T-cell (primary cell): ENCODE measurements around the gene SLC35A3. TPM values are rescaled to one million over a fixed set of nuclear protein-coding genes. Genes with fewer than 3 reads are reported as not detected.
A peak's percentile ranks its signal among the peaks of the same experiment; 100 is the strongest.
"Not testable (repeated sequence)": the region's sequence is repeated elsewhere in the genome, so short reads cannot be mapped to it uniquely, and the experiment has no call there.

Experiments used
- ATAC-seq, 4 experiments: fragments of 200-7000 bp in 3 of 4; fragments of 150-1000 bp in 1 of 4; cut with Tn5 transposase; replicated peaks in 1 of 4; 1 replicate in 3 of 4; 2 replicates in 1 of 4; pipeline ENCODE4 v1.10.0; 2021; ENCODE audit warnings: moderate library complexity in 3 of 4, mild to moderate bottlenecking in 2 of 4, moderate number of reproducible peaks in 1 of 4
- CTCF ChIA-PET, 2 donors: fragments of 300-600 bp; sonication (Branson Sonifier 250); formaldehyde crosslinking; loops; one replicate each; lab custom pipeline; 2022; ENCODE audit warnings: antibody characterized with exemption in 2 of 2; lab: Charles Lee
- POLR2A ChIA-PET, 2 donors: fragments of 300-600 bp; sonication (Branson Sonifier 250); formaldehyde crosslinking; loops; one replicate each; lab custom pipeline; 2022; ENCODE audit warnings: antibody characterized with exemption in 2 of 2; lab: Charles Lee
- DNase-seq, 35 experiments: peaks; one replicate each; pipeline versions ENCODE4 v3.0.0 to v3.0.0-alpha.2; 2013 to 2023
- H3K27ac ChIP-seq: one replicate; pipeline ENCODE4 v1.5.1; 2013; ENCODE audit warnings: low read length
- H3K27me3 ChIP-seq, 2 experiments: replicated peaks in 1 of 2; 1 replicate in 1 of 2; 2 replicates in 1 of 2; pipeline versions ENCODE4 v1.6.1 to v1.7.0; 2013; ENCODE audit warnings: low read length in 1 of 2, mixed read lengths in 1 of 2; ENCODE audit not compliant: control insufficient read depth in 2 of 2, insufficient read depth in 2 of 2; ENCODE audit errors: extremely low read depth in 1 of 2
- H3K36me3 ChIP-seq, 2 donors: 1 replicate in 1 of 2; 2 replicates in 1 of 2; pipeline versions ENCODE4 v1.6.1 to v1.7.0; 2013; ENCODE audit warnings: low read length in 1 of 2; ENCODE audit not compliant: control insufficient read depth in 2 of 2, insufficient read depth in 1 of 2; ENCODE audit errors: extremely low read depth in 1 of 2
- H3K4me1 ChIP-seq, 2 experiments: 1 replicate in 1 of 2; 2 replicates in 1 of 2; pipeline versions ENCODE4 v1.6.1 to v1.7.0; 2013; ENCODE audit warnings: low read length in 2 of 2, mixed read lengths in 1 of 2; ENCODE audit not compliant: insufficient read depth in 2 of 2, control insufficient read depth in 1 of 2; ENCODE audit errors: extremely low read depth in 1 of 2
- H3K4me3 ChIP-seq, 2 donors: 1 replicate in 1 of 2; 2 replicates in 1 of 2; pipeline versions ENCODE4 v1.5.1 to v1.7.0; 2013; ENCODE audit warnings: mild to moderate bottlenecking in 2 of 2, low read length in 1 of 2, moderate library complexity in 1 of 2; ENCODE audit not compliant: control insufficient read depth in 1 of 2; ENCODE audit errors: extremely low read depth in 1 of 2
- H3K9me3 ChIP-seq: 2 replicates; pipeline ENCODE4 v1.7.0; 2013
- H3K27ac Mint-ChIP-seq, 2 donors: one replicate each; pipeline ENCODE4 v1.8.0; 2020 to 2021; ENCODE audit warnings: mild to moderate bottlenecking in 2 of 2, mixed read lengths in 2 of 2
- H3K27me3 Mint-ChIP-seq, 2 donors: one replicate each; pipeline ENCODE4 v1.8.0; 2021 to 2022; ENCODE audit warnings: mixed read lengths in 2 of 2
- H3K36me3 Mint-ChIP-seq: one replicate; pipeline ENCODE4 v1.8.0; 2021; ENCODE audit warnings: mixed read lengths
- H3K4me1 Mint-ChIP-seq, 3 donors: one replicate each; pipeline ENCODE4 v1.8.0; 2020 to 2022; ENCODE audit warnings: mixed read lengths in 3 of 3, mild to moderate bottlenecking in 1 of 3
- H3K4me3 Mint-ChIP-seq, 3 donors: one replicate each; pipeline ENCODE4 v1.8.0; 2020 to 2022; ENCODE audit warnings: mild to moderate bottlenecking in 3 of 3, mixed read lengths in 3 of 3, moderate library complexity in 3 of 3
- H3K9me3 Mint-ChIP-seq, 3 donors: one replicate each; pipeline ENCODE4 v1.8.0; 2020 to 2022; ENCODE audit warnings: mixed read lengths in 3 of 3
- WGBS: methylation state at CpG from one replicate; pipeline ENCODE4 v1.1.5; 2013; ENCODE audit warnings: missing lambda C conversion rate; ENCODE audit not compliant: insufficient coverage; 5-methylcytosine and 5-hydroxymethylcytosine counted together
- total RNA-seq, 35 experiments: library from RNA in 6 of 35; stranded (reverse) in 6 of 35; fragments of 120-200 nt in 1 of 35; gene quantifications; one replicate each; pipeline versions ENCODE4 v1.2.1 to v1.2.4 and lab custom pipeline; 2013 to 2026

The SLC35A3 gene
- total RNA-seq, 5 donors from 2014 or later (not counting 1 experiment from before 2014, with no cell fraction given), result 21.5 to 31.8 (median 24.5) TPM

- Mint-ChIP-seq H3K4me1 (peaks cover 63 to 72% (median 64%) of the 10 kb centered on the region in 3 donors), H3K9me3 (no peaks in the 10 kb centered on the region), H3K27ac (peak overlapping the region; percentile 97 to 98), H3K36me3 (peaks cover 3% of the 10 kb centered on the region), H3K4me3 (peak overlapping the region; percentile 93 to 99 (median 95)), H3K27me3 (no peaks in the 10 kb centered on the region)
- H3K36me3 ChIP-seq, result peaks cover 0 to 3% of the 10 kb centered on the region in 2 donors
- H3K4me3 ChIP-seq, result peak overlapping the region; percentile 81 to 91
- H3K27me3 ChIP-seq, result no peaks in the 10 kb centered on the region
- H3K27ac ChIP-seq, result peak overlapping the region; percentile 96
- DNase-seq (peak; percentile 30 to 90 (median 80)), ATAC-seq (peak; percentile 52 to 71 (median 56))
- WGBS, result under 1% methylated on average over 31 of the region's 37 CpGs
- CTCF ChIA-PET, result interaction anchor here in 1 of 2 donors (0.7 to 0.9 kb wide), 2 partner anchors 37 to 417 kb away, joined by 3 read pairs; no protein-coding TSS in a partner anchor
- POLR2A ChIA-PET, result interaction anchor here (0.5 to 2.7 kb wide), 7 partner anchors 10 to 842 kb away, joined by 3 to 8 read pairs (median 4); partner anchors contain the start of gene SLC35A3 (in 2 of the 2)
- peaks cover 23 to 24% of the 10 kb centered on the region in 2 experiments for H3K4me1 ChIP-seq
- H3K9me3 ChIP-seq, result no peaks in the 10 kb centered on the region
Observed at GRCh38 chr1:100038660-100039287, 69.0 kb downstream of the SLC35A3 start.

DNA sequence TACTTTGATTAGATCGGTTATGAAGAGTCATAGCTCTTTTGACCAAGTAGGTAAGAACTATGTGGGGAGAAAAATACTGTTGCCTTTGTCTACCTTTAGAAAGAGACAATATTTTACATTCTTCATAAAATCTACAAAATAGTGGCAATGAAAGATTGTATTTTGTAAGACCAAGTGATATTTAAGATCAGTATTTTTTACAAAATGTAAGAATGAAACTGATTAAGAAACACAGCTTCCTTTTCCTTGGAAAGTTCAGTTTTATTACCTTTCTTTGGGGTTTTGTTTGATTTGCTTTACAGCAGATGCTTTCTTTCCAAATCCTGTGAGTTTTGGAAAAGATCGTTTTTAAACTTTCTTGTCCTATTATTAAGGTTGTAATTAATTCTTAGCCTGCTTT, 69.8 kb downstream of the SLC35A3 start:
- POLR2A ChIA-PET, result interaction anchor here (0.6 to 2.7 kb wide), 6 partner anchors 9 to 842 kb away, joined by 3 to 8 read pairs (median 4); partner anchors contain the start of gene SLC35A3 (in 1 of the 2)
- Histone ChIP-seq H3K4me1 (peaks cover 23 to 26% of the 10 kb centered on the region in 2 experiments), H3K27ac (peak overlapping the region; percentile 96), H3K27me3 (no peaks in the 10 kb centered on the region), H3K4me3 (peak overlapping the region; percentile 5 to 81), H3K9me3 (no peaks in the 10 kb centered on the region), H3K36me3 (peaks cover 0 to 4% of the 10 kb centered on the region in 2 donors)
- CTCF ChIA-PET, result interaction anchor here in 1 of 2 donors (0.6 to 0.9 kb wide), 3 partner anchors 32 to 416 kb away, joined by 3 to 4 read pairs (median 3); no protein-coding TSS in a partner anchor
- Mint-ChIP-seq H3K4me1 (peaks cover 70 to 80% (median 72%) of the 10 kb centered on the region in 3 donors), H3K36me3 (peaks cover 9% of the 10 kb centered on the region), H3K27me3 (no peaks in the 10 kb centered on the region), H3K4me3 (peak overlapping the region; percentile 93 to 99 (median 95)), H3K27ac (peak overlapping the region; percentile 97 to 98), H3K9me3 (no peaks in the 10 kb centered on the region)
- no CpG with 5 or more reads among the region's 2 CpGs for WGBS
- no peak for DNase-seq
- ATAC-seq, result no peak

DNA sequence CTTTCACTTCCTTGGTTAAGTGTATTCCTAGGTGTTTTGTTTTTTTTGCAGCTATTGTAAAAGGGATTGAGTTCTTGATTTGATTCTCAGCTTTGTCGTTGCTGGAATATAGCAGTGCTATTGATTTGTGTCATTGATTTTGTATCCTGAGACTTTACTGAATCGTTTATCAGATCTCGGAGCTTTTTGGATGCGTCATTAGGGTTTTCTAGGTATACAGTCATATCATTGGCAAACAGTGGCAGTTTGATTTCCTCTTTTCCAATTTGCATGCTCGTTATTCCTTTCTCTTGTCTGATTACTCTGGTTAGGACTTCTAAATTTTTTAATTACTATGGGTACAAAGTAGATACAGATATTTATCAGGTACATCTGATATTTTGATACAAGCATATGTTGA, 75.4 kb downstream of the SLC35A3 start:
- Histone ChIP-seq H3K4me1 (peaks cover 11 to 42% of the 10 kb centered on the region in 2 experiments), H3K4me3 (no peak overlapping the region), H3K27ac (no peak overlapping the region), H3K9me3 (no peaks in the 10 kb centered on the region), H3K27me3 (no peaks in the 10 kb centered on the region), H3K36me3 (peaks cover 0 to 10% of the 10 kb centered on the region in 2 donors)
- H3K4me3 Mint-ChIP-seq, result peak overlapping the region in 1 of 3 donors; percentile 2
- peaks cover 88 to 92% (median 90%) of the 10 kb centered on the region in 3 donors for H3K4me1 Mint-ChIP-seq
- peak overlapping the region in 1 of 2 donors; percentile 29 for H3K27ac Mint-ChIP-seq
- ChIA-PET POLR2A (no interaction called here), CTCF (no interaction called here)
- H3K36me3 Mint-ChIP-seq, result peaks cover 17% of the 10 kb centered on the region
- no peaks in the 10 kb centered on the region for H3K9me3 Mint-ChIP-seq
- WGBS, result 92% methylated on average over 1 of the region's 5 CpGs
- no peaks in the 10 kb centered on the region for H3K27me3 Mint-ChIP-seq
- DNase-seq, result no peak
- ATAC-seq, result no peak

DNA sequence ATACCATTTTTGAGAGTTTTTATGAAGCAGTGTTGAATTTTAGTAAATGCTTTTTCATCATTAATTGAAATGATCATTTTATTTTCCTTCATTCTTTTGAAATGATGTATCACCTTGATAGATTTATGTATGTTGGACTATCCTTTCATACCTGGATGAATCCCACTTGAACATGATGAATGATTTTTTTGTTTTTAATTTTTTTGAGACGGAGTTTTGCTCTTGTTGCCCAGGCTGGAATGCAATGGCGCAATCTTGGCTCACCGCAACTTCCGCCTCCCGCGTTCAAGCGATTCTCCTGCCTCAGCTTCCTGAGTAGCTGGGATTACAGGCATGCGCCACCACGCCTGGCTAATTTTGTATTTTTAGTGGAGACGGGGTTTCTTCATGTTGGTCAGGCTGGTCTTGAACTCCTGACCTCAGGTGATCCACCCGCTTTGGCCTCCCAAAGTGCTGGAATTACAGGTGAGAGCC, 77.5 kb downstream of the SLC35A3 start:
- not testable (repeated sequence) for H3K9me3 ChIP-seq, H3K27me3 Mint-ChIP-seq, H3K9me3 Mint-ChIP-seq, H3K27me3 ChIP-seq, H3K4me3 ChIP-seq, ATAC-seq, DNase-seq
- H3K4me1 ChIP-seq, result peaks cover 8 to 32% of the 10 kb centered on the region in 2 experiments
- Mint-ChIP-seq H3K4me3 (peak overlapping the region; percentile 33 to 65 (median 57)), H3K36me3 (peaks cover 27% of the 10 kb centered on the region), H3K27ac (peak overlapping the region; percentile 82 to 86), H3K4me1 (peaks cover 77 to 82% (median 79%) of the 10 kb centered on the region in 3 donors)
- no CpG with 5 or more reads among the region's 11 CpGs for WGBS
- CTCF ChIA-PET, result interaction anchor here (0.6 to 0.7 kb wide), 4 partner anchors 13 to 409 kb away, joined by 3 to 4 read pairs (median 3); no protein-coding TSS in a partner anchor
- peak overlapping the region; percentile 57 for H3K27ac ChIP-seq
- POLR2A ChIA-PET, result interaction anchor here in 1 of 2 donors (0.5 kb wide), 1 partner anchor 84 kb away, joined by 6 read pairs; no protein-coding TSS in a partner anchor
- peaks cover 0 to 15% of the 10 kb centered on the region in 2 donors for H3K36me3 ChIP-seq

DNA sequence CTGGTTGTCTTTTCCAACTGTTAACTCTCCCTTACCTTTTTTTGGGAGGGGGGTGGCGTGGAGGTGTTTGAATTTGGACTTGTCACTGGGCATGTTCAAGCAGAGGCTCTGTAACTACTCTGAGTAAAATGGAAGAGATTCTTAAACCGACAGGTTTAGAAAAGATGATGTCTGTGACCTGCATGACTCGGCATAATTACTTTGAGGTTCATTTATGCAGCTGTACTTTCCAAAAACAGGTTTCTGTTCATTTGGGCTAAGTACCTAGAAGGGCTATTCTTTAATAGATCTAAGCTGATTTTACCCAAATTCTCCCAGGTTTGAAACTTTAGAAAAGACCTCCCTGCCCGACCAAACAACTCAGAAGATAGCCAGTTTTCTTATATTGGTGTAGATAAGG, 80.3 kb downstream of the SLC35A3 start:
- ATAC-seq (no peak), DNase-seq (no peak)
- Histone ChIP-seq H3K27ac (no peak overlapping the region), H3K9me3 (no peaks in the 10 kb centered on the region), H3K27me3 (no peaks in the 10 kb centered on the region), H3K36me3 (peaks cover 6 to 19% of the 10 kb centered on the region in 2 donors), H3K4me3 (no peak overlapping the region), H3K4me1 (peaks cover 8 to 23% of the 10 kb centered on the region in 2 experiments)
- peaks cover 61 to 69% (median 63%) of the 10 kb centered on the region in 3 donors for H3K4me1 Mint-ChIP-seq
- H3K4me3 Mint-ChIP-seq, result no peak overlapping the region
- H3K9me3 Mint-ChIP-seq, result no peaks in the 10 kb centered on the region
- peaks cover 23% of the 10 kb centered on the region for H3K36me3 Mint-ChIP-seq
- CTCF ChIA-PET, result no interaction called here
- peak overlapping the region in 1 of 2 donors; percentile 69 for H3K27ac Mint-ChIP-seq
- POLR2A ChIA-PET, result no interaction called here
- WGBS, result 57% methylated on average over 1 of the region's 4 CpGs
- H3K27me3 Mint-ChIP-seq, result no peaks in the 10 kb centered on the region

DNA sequence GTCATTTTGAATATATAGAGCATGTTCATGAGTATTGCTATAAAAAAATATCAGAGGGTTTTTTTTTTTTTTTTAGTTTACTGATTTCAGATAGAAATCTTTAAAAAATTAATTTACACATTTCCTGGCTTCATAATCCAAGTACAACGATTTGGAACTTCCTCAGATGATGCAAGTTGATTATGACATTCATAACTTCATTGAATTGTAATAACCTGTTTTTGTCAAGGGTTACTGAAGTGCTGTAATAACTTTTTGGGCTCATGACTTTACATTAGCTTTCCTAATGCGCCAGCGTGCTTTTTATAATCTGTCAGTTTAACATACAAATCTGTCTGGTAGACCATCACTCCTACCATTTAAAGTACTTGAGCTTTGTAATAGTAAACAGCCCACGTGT, 81.6 kb downstream of the SLC35A3 start:
- Histone ChIP-seq H3K36me3 (peaks cover 6 to 19% of the 10 kb centered on the region in 2 donors), H3K4me3 (no peak overlapping the region), H3K27me3 (no peaks in the 10 kb centered on the region), H3K27ac (no peak overlapping the region), H3K9me3 (no peaks in the 10 kb centered on the region), H3K4me1 (peaks cover 8 to 19% of the 10 kb centered on the region in 2 experiments)
- Mint-ChIP-seq H3K27ac (peak overlapping the region in 1 of 2 donors; percentile 34), H3K9me3 (no peaks in the 10 kb centered on the region), H3K36me3 (peaks cover 26% of the 10 kb centered on the region), H3K4me1 (peaks cover 56 to 65% (median 59%) of the 10 kb centered on the region in 3 donors), H3K27me3 (no peaks in the 10 kb centered on the region), H3K4me3 (no peak overlapping the region)
- CTCF ChIA-PET, result interaction anchor here in 1 of 2 donors (0.7 kb wide), 1 partner anchor 168 kb away, joined by 5 read pairs; no protein-coding TSS in a partner anchor
- POLR2A ChIA-PET, result interaction anchor here in 1 of 2 donors (0.7 to 1.0 kb wide), 3 partner anchors 10 to 266 kb away, joined by 3 to 11 read pairs (median 4); no protein-coding TSS in a partner anchor
- WGBS, result no CpG with 5 or more reads among the region's 4 CpGs
- DNase-seq, result no peak
- no peak for ATAC-seq
